T-helper 1 cell treated with Interleukin-12 subunit alpha and Interleukin-12 subunit beta and Interleukin-4 antibody, amounts not matched to agents 30 ng/mL and 1 ng/mL, for 36 hours (primary cell): ENCODE data around the gene ZNF521. TPM values are rescaled to one million over a fixed set of nuclear protein-coding genes. Genes with fewer than 3 reads are reported as not detected.

Source experiments
- intact Hi-C: fragments of 100-400 bp; cut with micrococcal nuclease; formaldehyde crosslinking; loops from one replicate; pipeline ENCODE4 v1.15.1; 2024
- total RNA-seq: library from RNA; stranded (reverse); gene quantifications from 2 replicates; pipeline ENCODE4 v1.2.3, GENCODE V29; 2022

Gene ZNF521
- total RNA-seq, 1 donor from 2014 or later: not detected

GRCh38 chr18:25171334-25171733, 180.6 kb downstream of the ZNF521 start:
- intact Hi-C loops: no loop called here

- intact Hi-C loops: no loop called here
These were observed 181.6 kb downstream of the ZNF521 start for GRCh38 chr18:25170402-25170801.

DNA sequence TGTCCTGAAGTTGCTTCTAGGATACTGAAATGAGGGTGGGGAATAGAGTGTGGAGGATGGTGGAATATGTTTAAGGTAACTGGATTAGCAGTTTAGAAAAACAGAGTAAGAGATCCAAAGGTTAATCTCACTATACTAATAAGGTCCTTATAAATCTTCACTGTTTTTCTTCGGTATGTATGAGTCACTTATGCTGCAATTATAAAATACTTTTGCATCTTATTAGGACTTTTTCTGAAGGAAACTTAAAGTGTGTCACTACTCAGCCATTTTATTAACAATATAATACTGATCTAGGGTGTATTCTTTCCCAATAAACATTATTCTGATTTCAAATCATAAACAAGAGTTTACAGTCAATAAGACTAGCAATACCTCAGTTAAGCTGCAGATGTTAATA, 182.3 kb downstream of the ZNF521 start:
- intact Hi-C loops: no loop called here

GRCh38 chr18:25167612-25168410, 184.2 kb downstream of the ZNF521 start:
- intact Hi-C loops: no loop called here

DNA sequence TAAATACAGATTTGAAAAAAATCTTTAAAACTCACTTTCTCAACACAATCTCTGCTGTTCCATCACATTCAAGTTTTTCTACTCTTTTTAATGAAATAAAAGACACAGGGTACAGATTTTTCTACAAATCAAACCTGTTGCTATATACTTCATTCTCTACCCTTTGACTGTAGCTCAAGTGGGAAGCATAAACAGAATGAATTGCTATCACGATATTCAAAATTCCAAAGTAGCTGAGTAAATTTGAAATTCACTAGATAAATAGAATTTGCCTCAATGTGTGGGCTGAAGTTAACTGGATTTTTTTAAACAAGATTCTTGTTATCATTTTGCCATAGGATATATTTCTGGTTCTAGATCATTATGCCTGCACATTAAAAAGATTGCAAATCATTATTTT, 185.9 kb downstream of the ZNF521 start:
- intact Hi-C loops: no loop called here

- intact Hi-C loops: no loop called here
These were observed 186.8 kb downstream of the ZNF521 start for GRCh38 chr18:25164848-25165811.

DNA sequence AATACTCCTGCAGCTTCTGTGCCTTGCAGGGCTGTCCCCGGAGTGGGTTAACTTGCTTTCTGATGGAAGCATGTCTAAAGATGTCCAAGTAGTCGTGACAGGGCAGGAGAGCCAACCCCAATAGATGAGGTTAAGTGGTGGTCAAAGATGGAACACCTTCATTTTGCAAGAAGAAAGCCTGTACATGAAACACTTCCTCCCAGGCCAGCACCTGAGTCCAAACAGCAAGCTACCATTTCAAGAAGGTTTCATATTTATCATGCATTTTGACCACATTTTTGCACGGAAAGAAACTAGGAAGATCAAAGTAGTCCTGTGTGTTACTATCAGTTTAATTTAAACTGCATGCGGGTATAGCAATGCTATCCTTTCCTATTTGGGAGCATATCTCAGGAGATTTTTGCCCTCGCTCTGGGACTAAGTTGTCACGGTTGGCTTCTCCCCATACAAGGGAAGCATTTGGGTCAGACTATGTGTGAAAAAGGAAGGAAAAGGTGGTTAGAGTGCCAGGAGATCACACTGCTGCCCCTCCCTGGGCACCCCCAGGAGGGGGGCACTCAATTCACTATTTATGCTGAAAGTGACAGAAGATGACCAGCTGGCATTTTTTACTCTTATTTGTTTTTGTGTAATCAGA, 187.6 kb downstream of the ZNF521 start:
- intact Hi-C loops: no loop called here

DNA sequence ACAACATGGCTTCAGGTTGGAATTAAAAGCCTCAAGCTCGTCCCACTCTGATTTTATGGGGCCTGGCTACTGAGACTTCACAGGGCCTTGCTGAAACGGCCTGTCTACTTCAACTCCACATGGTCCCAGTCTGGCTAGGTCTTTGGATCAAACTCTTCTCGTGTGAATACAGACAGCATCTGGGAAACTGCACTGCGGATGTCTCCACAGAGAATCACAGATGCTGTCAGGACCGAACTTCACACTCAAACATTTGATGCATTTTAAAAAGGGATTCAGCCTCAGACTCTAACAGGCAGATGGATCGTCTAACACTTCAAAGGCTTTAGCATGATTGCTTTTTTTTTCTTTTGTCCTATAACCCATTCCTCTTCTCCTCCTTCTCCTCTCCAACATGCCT, 198.5 kb downstream of the ZNF521 start:
- intact Hi-C loops: no loop called here

- intact Hi-C loops: no loop called here
These were observed 204.0 kb downstream of the ZNF521 start for GRCh38 chr18:25147877-25148488.

DNA sequence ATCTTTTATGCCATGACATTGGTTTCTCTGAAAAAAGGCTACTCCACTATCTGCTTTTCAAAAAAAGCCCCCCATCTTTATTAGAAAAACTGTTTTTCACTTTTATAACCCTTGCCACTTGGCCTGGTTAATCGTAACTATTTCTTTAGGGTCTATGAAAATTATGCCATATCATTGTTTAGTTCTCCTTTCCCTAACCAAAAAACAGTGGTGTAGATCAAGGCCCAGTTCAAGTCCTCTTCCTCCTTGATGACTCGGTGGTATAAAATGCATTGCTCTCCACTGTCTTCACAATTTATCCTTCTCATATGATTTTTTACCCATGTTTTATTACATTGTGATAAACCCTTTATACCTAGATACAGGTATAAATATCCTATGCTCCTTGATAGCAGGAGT, 205.5 kb downstream of the ZNF521 start:
- intact Hi-C loops: no loop called here

- intact Hi-C loops: no loop called here
These were observed 206.0 kb downstream of the ZNF521 start for GRCh38 chr18:25145731-25146511.

DNA sequence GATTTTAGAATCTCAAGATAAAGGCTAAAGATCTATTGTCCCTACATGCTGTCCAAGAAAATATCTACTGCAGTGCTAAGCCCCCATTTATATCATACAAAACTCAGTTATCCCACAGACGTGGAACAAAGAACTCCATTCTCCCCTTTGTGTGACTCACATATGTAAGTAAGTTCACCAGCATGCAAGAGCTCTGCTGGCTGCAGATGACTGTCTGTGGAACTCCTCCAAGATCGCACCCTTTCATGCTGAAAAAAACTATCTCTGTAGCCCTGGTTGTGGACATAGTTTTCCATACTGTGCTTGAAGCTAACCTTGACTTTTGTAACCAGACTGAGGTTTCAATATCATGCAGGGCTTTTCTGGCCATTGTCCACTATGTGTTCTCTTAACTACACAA, 207.1 kb downstream of the ZNF521 start:
- intact Hi-C loops: no loop called here

DNA sequence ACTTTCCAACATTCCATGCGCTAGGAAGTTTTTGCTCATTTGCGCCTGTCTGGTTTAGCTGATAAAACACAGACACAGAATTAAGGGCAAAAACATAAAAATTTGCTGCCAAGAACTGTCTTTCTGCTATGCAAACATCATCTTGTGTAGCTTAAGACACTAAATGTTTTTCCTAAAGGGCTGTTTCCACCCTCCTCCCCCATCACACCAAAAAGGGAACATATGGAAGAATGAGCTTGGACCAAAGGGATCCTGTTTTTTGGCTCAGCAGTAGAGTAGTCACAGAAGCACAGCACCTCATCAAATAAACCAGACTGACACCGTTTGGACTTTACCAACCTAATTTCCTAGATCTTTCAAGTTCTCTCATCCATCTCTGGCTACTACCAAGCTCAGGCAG, 210.1 kb downstream of the ZNF521 start:
- intact Hi-C loops: no loop called here

DNA sequence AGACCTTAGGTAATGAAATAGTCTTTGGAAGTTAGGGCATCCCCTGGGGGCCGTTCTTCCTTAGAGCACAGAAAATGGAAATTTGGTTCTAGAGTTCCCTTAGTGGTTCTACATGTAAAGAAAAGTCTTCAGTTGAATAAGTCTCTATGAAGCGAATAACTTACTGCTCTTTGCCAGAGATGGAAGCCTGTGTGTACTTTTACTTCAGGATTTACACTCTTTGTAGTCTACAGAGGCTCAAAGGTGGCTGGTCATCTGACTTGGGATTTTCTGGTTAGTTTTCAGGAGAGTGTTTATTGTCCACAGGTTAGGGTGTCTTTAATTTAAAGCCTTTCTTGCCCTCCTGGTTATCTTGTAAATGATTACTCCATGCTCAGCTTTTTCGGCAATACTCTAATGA, 210.6 kb downstream of the ZNF521 start:
- intact Hi-C loops: no loop called here

- intact Hi-C loops: no loop called here
These were observed 211.0 kb downstream of the ZNF521 start for GRCh38 chr18:25140962-25141308.

DNA sequence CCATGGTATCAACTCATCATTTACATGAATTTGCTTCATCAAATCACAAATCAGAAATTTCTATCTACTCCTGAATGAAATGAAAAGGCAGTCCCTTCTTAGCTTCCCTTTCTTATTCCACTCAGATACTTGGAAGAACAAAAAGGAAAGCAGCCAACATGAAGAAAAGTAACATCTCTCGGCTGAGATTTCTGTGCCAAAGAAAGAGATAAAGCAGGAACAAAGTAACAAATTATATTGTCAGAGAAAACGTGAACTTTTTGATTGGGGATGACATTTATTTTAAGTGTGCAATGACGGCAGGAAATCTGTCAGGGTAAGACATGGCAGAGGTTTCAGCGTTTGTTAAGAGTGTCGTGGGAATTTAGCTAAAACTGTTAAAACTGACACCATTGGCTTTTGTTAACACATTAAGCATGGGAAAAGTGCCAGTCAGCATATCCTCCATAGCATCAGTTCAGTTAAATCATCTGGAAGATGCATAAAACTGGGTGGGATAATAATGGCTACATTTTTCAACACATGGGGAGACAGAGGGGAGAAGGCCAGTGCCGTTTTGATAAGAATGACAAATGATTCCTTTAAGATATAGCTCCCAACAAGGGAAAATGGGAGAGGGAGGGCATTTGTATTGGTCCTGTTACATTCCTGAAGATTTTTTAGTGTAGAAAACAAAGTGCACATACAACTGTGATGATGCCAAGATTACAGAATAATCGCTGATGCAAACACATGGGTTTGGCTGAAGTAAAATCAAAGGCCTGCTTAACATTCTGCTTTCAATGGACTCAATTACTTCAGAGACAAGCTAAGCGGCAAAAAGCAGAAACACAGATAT, 211.6 kb downstream of the ZNF521 start:
- intact Hi-C loops: no loop called here

DNA sequence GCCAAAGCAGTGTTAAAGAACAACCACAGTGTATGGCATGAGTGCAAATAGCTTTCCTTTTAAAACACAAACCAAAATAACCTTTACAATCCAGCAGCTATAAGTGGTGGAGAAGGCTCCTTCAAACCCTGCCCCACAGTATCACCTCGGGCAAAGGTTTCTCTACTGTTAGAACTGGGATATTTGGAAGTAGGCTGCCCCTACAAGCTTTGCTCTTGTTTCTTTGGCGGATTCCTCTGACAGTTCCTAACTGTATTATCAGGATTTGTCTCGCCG, 214.8 kb downstream of the ZNF521 start:
- intact Hi-C loops: no loop called here

DNA sequence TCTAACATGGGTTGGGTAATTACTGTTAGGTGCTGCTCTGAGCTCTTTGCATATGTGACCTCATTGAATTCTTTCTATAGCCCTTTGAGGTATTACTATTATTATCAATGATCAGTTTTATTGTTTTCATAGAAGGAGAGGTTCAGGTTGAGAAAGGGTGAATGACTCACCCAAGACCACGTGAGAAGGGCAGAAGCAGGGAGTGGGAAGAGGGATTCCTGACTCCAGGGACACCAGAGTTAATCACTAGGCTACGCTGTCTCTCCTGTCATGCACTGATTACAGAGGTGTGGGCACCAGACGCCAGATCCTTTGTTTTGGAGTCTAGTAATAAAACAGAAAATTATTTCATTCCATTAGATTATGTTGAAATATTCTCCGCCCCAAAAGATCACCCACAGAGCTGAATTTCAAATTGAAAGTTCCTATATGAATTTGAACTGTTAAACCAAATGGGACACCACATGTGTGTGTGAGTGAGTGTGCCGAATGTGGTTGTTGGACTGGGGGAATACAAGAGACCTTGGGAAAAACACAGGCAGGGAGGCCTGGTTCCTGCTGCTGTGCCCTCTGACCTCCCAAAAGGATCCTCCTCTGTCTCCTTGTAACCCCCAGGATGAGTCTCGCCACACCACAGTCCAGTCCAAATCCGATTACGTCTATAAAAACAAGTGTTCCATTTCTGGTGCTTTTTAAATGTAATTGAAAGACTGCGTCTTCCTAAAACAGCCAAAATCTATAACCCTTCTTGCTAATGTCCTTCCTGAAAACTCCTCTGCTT, 215.4 kb downstream of the ZNF521 start:
- intact Hi-C loops: no loop called here

- intact Hi-C loops: no loop called here
These were observed 217.1 kb downstream of the ZNF521 start for GRCh38 chr18:25134861-25135260.
